ENCODE measurements around the gene IMPG1.

- TF ChIP-seq CTCF (IDR thresholded peaks at IDR 0.05) (no peak), POLR2A (IDR thresholded peaks at IDR 0.05; ENCODE audit: low read depth) (no peak), EP300 (IDR thresholded peaks at IDR 0.05) (no peak), POLR2AphosphoS5 (IDR thresholded peaks at IDR 0.05) (no peak)
Observed at GRCh38 chr6:75935473-75935793, 137.0 kb downstream of the IMPG1 start.
